HL-60 (cell line): ENCODE results near the gene RNF152.

Experiments used
- DNase-seq, 2 experiments: peaks; one replicate each; pipeline ENCODE4 v3.0.0-alpha.2; 2010 to 2020; ENCODE audit warnings: low read depth in 1 of 2, low spot score in 1 of 2
- H3K27ac ChIP-seq: fragments of 250-450 bp; sonication (Bioruptor Pico); replicated peaks from 2 replicates; pipeline ENCODE4 v1.5.1; 2020; ENCODE audit warnings: mild to moderate bottlenecking, moderate library complexity
- H3K27me3 ChIP-seq: fragments of 250-450 bp; sonication (Bioruptor Pico); 2 replicates; pipeline ENCODE4 v1.5.1; 2021; ENCODE audit warnings: mild to moderate bottlenecking, moderate library complexity; ENCODE audit not compliant: insufficient read depth, poor library complexity, severe bottlenecking
- H3K4me3 ChIP-seq: replicated peaks from 2 replicates; pipeline ENCODE4 v1.5.1; 2011; ENCODE audit warnings: mild to moderate bottlenecking, control low read depth, low read length; ENCODE audit not compliant: insufficient read depth
- GABPA ChIP-seq: IDR thresholded peaks from 2 replicates; pipeline ENCODE4 v1.6.1; 2012; ENCODE audit warnings: low read depth
- POLR2AphosphoS5 ChIP-seq: IDR thresholded peaks from 2 replicates; pipeline ENCODE4 v1.6.1; 2012; ENCODE audit warnings: low read depth
- SPI1 ChIP-seq: IDR thresholded peaks from 2 replicates; pipeline ENCODE4 v1.6.1; 2012; ENCODE audit warnings: low read depth, mild to moderate bottlenecking, borderline replicate concordance
- TF ChIP-seq, protein P1 (sequence below): IDR thresholded peaks from one replicate; pipeline ENCODE4 v1.5.1; 2011; ENCODE audit warnings: low read length, control low read depth, inconsistent platforms; ENCODE audit not compliant: insufficient read depth
- TF ChIP-seq, protein P2 (sequence below): IDR thresholded peaks from 2 replicates; pipeline ENCODE4 v1.6.1; 2012; ENCODE audit warnings: low read depth; ENCODE audit not compliant: insufficient replicate concordance

The RNF152 gene

GRCh38 chr18:61924550-61924949 is 31.7 kb upstream of the RNF152 start:
- Histone ChIP-seq H3K27ac (no peak overlapping the region), H3K27me3 (no peaks in the 10 kb centered on the region), H3K4me3 (no peak overlapping the region)
- TF ChIP-seq SPI1 (no peak), GABPA (no peak), POLR2AphosphoS5 (no peak)
- TF ChIP-seq, protein P1, sequence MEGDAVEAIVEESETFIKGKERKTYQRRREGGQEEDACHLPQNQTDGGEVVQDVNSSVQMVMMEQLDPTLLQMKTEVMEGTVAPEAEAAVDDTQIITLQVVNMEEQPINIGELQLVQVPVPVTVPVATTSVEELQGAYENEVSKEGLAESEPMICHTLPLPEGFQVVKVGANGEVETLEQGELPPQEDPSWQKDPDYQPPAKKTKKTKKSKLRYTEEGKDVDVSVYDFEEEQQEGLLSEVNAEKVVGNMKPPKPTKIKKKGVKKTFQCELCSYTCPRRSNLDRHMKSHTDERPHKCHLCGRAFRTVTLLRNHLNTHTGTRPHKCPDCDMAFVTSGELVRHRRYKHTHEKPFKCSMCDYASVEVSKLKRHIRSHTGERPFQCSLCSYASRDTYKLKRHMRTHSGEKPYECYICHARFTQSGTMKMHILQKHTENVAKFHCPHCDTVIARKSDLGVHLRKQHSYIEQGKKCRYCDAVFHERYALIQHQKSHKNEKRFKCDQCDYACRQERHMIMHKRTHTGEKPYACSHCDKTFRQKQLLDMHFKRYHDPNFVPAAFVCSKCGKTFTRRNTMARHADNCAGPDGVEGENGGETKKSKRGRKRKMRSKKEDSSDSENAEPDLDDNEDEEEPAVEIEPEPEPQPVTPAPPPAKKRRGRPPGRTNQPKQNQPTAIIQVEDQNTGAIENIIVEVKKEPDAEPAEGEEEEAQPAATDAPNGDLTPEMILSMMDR: no peak
- TF ChIP-seq, protein P2, sequence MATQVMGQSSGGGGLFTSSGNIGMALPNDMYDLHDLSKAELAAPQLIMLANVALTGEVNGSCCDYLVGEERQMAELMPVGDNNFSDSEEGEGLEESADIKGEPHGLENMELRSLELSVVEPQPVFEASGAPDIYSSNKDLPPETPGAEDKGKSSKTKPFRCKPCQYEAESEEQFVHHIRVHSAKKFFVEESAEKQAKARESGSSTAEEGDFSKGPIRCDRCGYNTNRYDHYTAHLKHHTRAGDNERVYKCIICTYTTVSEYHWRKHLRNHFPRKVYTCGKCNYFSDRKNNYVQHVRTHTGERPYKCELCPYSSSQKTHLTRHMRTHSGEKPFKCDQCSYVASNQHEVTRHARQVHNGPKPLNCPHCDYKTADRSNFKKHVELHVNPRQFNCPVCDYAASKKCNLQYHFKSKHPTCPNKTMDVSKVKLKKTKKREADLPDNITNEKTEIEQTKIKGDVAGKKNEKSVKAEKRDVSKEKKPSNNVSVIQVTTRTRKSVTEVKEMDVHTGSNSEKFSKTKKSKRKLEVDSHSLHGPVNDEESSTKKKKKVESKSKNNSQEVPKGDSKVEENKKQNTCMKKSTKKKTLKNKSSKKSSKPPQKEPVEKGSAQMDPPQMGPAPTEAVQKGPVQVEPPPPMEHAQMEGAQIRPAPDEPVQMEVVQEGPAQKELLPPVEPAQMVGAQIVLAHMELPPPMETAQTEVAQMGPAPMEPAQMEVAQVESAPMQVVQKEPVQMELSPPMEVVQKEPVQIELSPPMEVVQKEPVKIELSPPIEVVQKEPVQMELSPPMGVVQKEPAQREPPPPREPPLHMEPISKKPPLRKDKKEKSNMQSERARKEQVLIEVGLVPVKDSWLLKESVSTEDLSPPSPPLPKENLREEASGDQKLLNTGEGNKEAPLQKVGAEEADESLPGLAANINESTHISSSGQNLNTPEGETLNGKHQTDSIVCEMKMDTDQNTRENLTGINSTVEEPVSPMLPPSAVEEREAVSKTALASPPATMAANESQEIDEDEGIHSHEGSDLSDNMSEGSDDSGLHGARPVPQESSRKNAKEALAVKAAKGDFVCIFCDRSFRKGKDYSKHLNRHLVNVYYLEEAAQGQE: no peak
- DNase-seq: no peak

DNA sequence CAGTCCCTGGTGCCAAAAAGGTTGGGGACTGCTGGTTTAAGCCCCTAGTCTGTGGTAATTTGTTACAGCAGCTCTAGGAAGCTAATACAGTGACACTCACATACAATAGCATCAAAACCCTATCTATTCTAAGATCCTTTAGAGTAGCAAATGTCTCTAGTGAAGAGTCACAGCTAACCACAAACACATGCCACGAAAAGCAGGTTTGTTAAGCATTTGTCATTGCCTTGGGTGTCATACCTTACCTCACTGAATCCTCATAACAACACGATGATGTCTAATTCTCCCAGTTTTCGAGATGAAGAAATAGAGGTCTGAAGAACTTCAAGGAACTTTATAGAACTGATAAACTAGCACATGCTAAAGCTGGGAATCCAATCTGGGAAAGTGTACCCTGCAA is 29.6 kb upstream of the RNF152 start:
- DNase-seq: no peak
- TF ChIP-seq, protein P1: no peak
- TF ChIP-seq SPI1: no peak
- TF ChIP-seq POLR2AphosphoS5: no peak
- TF ChIP-seq, protein P2: no peak
- no peak for TF ChIP-seq GABPA
- H3K27me3 ChIP-seq: no peaks in the 10 kb centered on the region
- no peak overlapping the region for H3K4me3 ChIP-seq
- no peak overlapping the region for H3K27ac ChIP-seq

- DNase-seq: no peak
- no peak overlapping the region for H3K27ac ChIP-seq
- no peak overlapping the region for H3K4me3 ChIP-seq
- TF ChIP-seq, protein P2: no peak
- TF ChIP-seq, protein P1: no peak
- TF ChIP-seq POLR2AphosphoS5 (no peak), GABPA (no peak), SPI1 (no peak)
- no peaks in the 10 kb centered on the region for H3K27me3 ChIP-seq
Measured at GRCh38 chr18:61921621-61922235, 28.9 kb upstream of the RNF152 start.
